Astrocyte (in vitro differentiated cells and primary cell): ENCODE data around the gene CACHD1. TPM values are rescaled to one million over a fixed set of nuclear protein-coding genes. Genes with fewer than 3 reads are reported as not detected.

ENCODE experiments used
- DNase-seq: peaks from one replicate; pipeline ENCODE4 v3.0.0-alpha.2; 2010; ENCODE audit warnings: low read depth
- FAIRE-seq: peaks from 2 replicates; lab custom pipeline; 2011; peaks lifted over from hg19 to GRCh38; lab: Jason Lieb, UNC
- H2AFZ ChIP-seq: 2 replicates; pipeline ENCODE4 v1.6.0; 2012; ENCODE audit warnings: low read depth, low read length, inconsistent platforms
- H3K27ac ChIP-seq: 2 replicates; pipeline ENCODE4 v1.5.1; 2011; ENCODE audit warnings: low read depth, low read length, inconsistent platforms
- H3K27me3 ChIP-seq: 2 replicates; pipeline ENCODE4 v1.6.0; 2011; ENCODE audit warnings: low read length, inconsistent platforms; ENCODE audit not compliant: insufficient read depth
- H3K36me3 ChIP-seq: 2 replicates; pipeline ENCODE4 v1.5.1; 2011; ENCODE audit warnings: low read length, inconsistent platforms; ENCODE audit not compliant: insufficient read depth
- H3K4me1 ChIP-seq: 2 replicates; pipeline ENCODE4 v1.5.1; 2011; ENCODE audit warnings: low read length, inconsistent platforms; ENCODE audit not compliant: insufficient read depth
- H3K4me2 ChIP-seq: 2 replicates; pipeline ENCODE4 v1.6.0; 2012; ENCODE audit warnings: low read length, inconsistent platforms
- H3K4me3 ChIP-seq: 2 replicates; pipeline ENCODE4 v1.5.1; 2011; ENCODE audit warnings: low read depth, mild to moderate bottlenecking, low read length, inconsistent platforms; ENCODE audit not compliant: insufficient read depth
- H3K79me2 ChIP-seq: 2 replicates; pipeline ENCODE4 v1.6.0; 2012; ENCODE audit warnings: mild to moderate bottlenecking, low read length, inconsistent platforms; ENCODE audit not compliant: insufficient read depth
- H3K9ac ChIP-seq: 2 replicates; pipeline ENCODE4 v1.6.0; 2012; ENCODE audit warnings: mild to moderate bottlenecking, low read length, inconsistent platforms
- H3K9me3 ChIP-seq: 2 replicates; pipeline ENCODE4 v1.5.1; 2012; ENCODE audit warnings: low read depth, mild to moderate bottlenecking, low read length, inconsistent platforms; ENCODE audit not compliant: insufficient read depth
- H4K20me1 ChIP-seq: 2 replicates; pipeline ENCODE4 v1.6.0; 2012; ENCODE audit warnings: low read length, inconsistent platforms; ENCODE audit not compliant: insufficient read depth
- H3K27ac Mint-ChIP-seq: one replicate; pipeline ENCODE4 v1.8.0; 2021; ENCODE audit warnings: mild to moderate bottlenecking, mixed read lengths; ENCODE audit not compliant: unreplicated experiment
- H3K27me3 Mint-ChIP-seq: one replicate; pipeline ENCODE4 v1.8.0; 2021; ENCODE audit warnings: low read depth, mixed read lengths; ENCODE audit not compliant: unreplicated experiment
- H3K36me3 Mint-ChIP-seq: one replicate; pipeline ENCODE4 v1.8.0; 2021; ENCODE audit warnings: low read depth, mixed read lengths; ENCODE audit not compliant: unreplicated experiment
- H3K4me1 Mint-ChIP-seq: one replicate; pipeline ENCODE4 v1.8.0; 2021; ENCODE audit warnings: low read depth, mixed read lengths; ENCODE audit not compliant: unreplicated experiment
- H3K4me3 Mint-ChIP-seq: one replicate; pipeline ENCODE4 v1.8.0; 2021; ENCODE audit warnings: mild to moderate bottlenecking, moderate library complexity, mixed read lengths; ENCODE audit not compliant: unreplicated experiment
- H3K9me3 Mint-ChIP-seq: one replicate; pipeline ENCODE4 v1.8.0; 2021; ENCODE audit warnings: mild to moderate bottlenecking, mixed read lengths; ENCODE audit not compliant: unreplicated experiment
- EZH2 ChIP-seq: IDR thresholded peaks from 2 replicates; pipeline ENCODE4 v1.6.1; 2012; ENCODE audit warnings: mild to moderate bottlenecking, low read length, inconsistent platforms; ENCODE audit not compliant: insufficient read depth
- total RNA-seq: library from RNA; stranded (reverse); gene quantifications from 2 replicates; pipeline ENCODE4 v1.2.1, GENCODE V29; 2021
- TF ChIP-seq, protein P1 (sequence below): IDR thresholded peaks from 2 replicates; pipeline ENCODE4 v1.5.1; 2011; ENCODE audit warnings: low read depth, mild to moderate bottlenecking, inconsistent platforms, low read length, moderate library complexity; ENCODE audit not compliant: insufficient read depth

Gene CACHD1
- total RNA-seq, 1 donor from 2014 or later: 21.2 TPM

DNA sequence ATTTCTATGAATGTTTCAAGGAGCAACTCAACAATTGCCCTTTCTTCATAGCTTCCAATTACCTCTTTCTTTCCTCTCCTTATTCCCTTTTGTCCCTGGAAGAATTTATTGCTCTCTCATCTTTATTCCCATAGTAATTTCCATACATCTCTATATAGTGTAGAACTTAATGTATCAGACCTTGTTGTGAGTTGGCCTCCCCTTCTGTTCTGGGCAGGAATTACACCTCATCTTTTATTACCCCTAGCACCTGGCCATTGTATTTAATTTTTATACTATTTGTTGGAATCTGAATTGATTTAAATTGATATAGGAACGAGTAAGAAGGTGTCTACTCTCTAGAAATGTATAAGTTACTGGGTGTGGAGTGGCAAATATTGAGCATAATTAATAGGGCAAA lies 114.5 kb downstream of the CACHD1 start:
- Histone ChIP-seq H3K9me3 (no peaks in the 10 kb centered on the region), H3K27me3 (no peaks in the 10 kb centered on the region), H3K27ac (no peak overlapping the region), H2AFZ (no peak overlapping the region), H3K36me3 (no peaks in the 10 kb centered on the region), H3K4me2 (no peak overlapping the region), H4K20me1 (no peaks in the 10 kb centered on the region), H3K4me3 (no peak overlapping the region), H3K9ac (no peak overlapping the region), H3K79me2 (no peaks in the 10 kb centered on the region), H3K4me1 (no peaks in the 10 kb centered on the region)
- no peak for FAIRE-seq
- Mint-ChIP-seq H3K4me1 (no peaks in the 10 kb centered on the region), H3K9me3 (no peaks in the 10 kb centered on the region), H3K4me3 (no peak overlapping the region), H3K27ac (no peak overlapping the region), H3K36me3 (no peaks in the 10 kb centered on the region), H3K27me3 (no peaks in the 10 kb centered on the region)
- DNase-seq: no peak
- TF ChIP-seq EZH2: no peak
- TF ChIP-seq, protein P1, sequence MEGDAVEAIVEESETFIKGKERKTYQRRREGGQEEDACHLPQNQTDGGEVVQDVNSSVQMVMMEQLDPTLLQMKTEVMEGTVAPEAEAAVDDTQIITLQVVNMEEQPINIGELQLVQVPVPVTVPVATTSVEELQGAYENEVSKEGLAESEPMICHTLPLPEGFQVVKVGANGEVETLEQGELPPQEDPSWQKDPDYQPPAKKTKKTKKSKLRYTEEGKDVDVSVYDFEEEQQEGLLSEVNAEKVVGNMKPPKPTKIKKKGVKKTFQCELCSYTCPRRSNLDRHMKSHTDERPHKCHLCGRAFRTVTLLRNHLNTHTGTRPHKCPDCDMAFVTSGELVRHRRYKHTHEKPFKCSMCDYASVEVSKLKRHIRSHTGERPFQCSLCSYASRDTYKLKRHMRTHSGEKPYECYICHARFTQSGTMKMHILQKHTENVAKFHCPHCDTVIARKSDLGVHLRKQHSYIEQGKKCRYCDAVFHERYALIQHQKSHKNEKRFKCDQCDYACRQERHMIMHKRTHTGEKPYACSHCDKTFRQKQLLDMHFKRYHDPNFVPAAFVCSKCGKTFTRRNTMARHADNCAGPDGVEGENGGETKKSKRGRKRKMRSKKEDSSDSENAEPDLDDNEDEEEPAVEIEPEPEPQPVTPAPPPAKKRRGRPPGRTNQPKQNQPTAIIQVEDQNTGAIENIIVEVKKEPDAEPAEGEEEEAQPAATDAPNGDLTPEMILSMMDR: no peak

DNA sequence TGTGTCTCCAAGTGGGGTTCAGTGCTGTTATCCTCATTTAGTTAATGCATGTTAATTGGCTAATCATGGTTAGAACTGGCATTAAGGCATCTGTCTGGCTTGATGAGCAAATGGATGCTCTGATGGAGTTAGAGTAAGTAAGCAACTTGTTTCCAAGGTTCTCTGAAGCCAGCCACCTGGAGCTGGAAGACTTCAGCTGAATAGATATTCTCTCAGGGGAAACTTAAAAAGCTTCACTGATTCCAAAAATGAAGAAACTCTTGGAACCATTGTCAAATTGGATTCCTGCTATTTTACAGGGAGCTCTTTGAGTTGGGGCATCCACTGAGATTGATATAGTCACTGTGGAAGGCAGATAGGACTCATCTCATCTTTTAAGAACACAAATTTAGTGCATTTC lies 118.9 kb downstream of the CACHD1 start:
- Mint-ChIP-seq H3K4me3 (no peak overlapping the region), H3K9me3 (no peaks in the 10 kb centered on the region), H3K27ac (no peak overlapping the region), H3K27me3 (no peaks in the 10 kb centered on the region), H3K4me1 (no peaks in the 10 kb centered on the region), H3K36me3 (no peaks in the 10 kb centered on the region)
- Histone ChIP-seq H3K36me3 (no peaks in the 10 kb centered on the region), H3K27me3 (no peaks in the 10 kb centered on the region), H3K4me1 (no peaks in the 10 kb centered on the region), H3K27ac (no peak overlapping the region), H3K9ac (no peak overlapping the region), H2AFZ (no peak overlapping the region), H4K20me1 (no peaks in the 10 kb centered on the region), H3K9me3 (no peaks in the 10 kb centered on the region), H3K4me3 (no peak overlapping the region), H3K79me2 (no peaks in the 10 kb centered on the region), H3K4me2 (no peak overlapping the region)
- no peak for FAIRE-seq
- no peak for TF ChIP-seq EZH2
- TF ChIP-seq, protein P1: no peak
- no peak for DNase-seq

DNA sequence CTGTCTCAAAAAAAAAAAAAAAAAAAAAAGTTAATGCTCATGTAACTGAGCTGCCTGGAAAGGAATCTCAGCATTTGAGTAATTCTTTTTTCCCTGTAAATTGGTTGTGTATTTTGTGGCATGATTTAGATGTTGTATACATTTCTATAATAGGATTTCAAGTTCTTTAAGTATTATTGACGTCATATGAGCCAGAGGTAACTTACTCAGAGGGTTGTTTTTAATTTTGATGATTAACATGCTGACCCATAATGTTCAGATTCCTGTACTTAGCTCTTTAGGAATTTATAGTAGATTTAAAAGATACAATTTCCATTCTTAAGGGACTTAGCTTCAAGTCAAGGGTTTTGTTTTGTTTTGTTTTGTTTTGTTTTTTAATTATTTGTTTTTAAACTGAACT lies 120.4 kb downstream of the CACHD1 start:
- TF ChIP-seq, protein P1: no peak
- TF ChIP-seq EZH2: no peak
- DNase-seq (no peak), FAIRE-seq (no peak)
- no peaks in the 10 kb centered on the region for H3K79me2 ChIP-seq
- H3K27me3 Mint-ChIP-seq: no peaks in the 10 kb centered on the region
- H3K9me3 Mint-ChIP-seq: no peaks in the 10 kb centered on the region
- H4K20me1 ChIP-seq: no peaks in the 10 kb centered on the region
- H3K4me3 ChIP-seq: no peak overlapping the region
- no peak overlapping the region for H3K27ac ChIP-seq
- no peak overlapping the region for H3K4me3 Mint-ChIP-seq
- H3K36me3 ChIP-seq: no peaks in the 10 kb centered on the region
- H2AFZ ChIP-seq: no peak overlapping the region
- no peak overlapping the region for H3K27ac Mint-ChIP-seq
- H3K9me3 ChIP-seq: no peaks in the 10 kb centered on the region
- no peaks in the 10 kb centered on the region for H3K4me1 Mint-ChIP-seq
- no peaks in the 10 kb centered on the region for H3K4me1 ChIP-seq
- H3K27me3 ChIP-seq: no peaks in the 10 kb centered on the region
- no peak overlapping the region for H3K4me2 ChIP-seq
- no peak overlapping the region for H3K9ac ChIP-seq
- H3K36me3 Mint-ChIP-seq: no peaks in the 10 kb centered on the region
